ENCODE data around the gene CDKN2B-AS1. TPM values are rescaled to one million over a fixed set of nuclear protein-coding genes. Genes with fewer than 3 reads are reported as not detected.

CDKN2B-AS1 gene
- total RNA-seq, 1 experiment from 2014 or later = not detected

GRCh38 chr9:22105005-22105722, 110.6 kb downstream of the CDKN2B-AS1 start:
- H3K9me3 Mint-ChIP-seq (ENCODE audit: unreplicated experiment) = no peaks in the 10 kb centered on the region
- no peaks in the 10 kb centered on the region for H3K36me3 Mint-ChIP-seq (ENCODE audit: insufficient read depth, unreplicated experiment)
- no peak for TF ChIP-seq CTCF (IDR thresholded peaks at IDR 0.05; ENCODE audit: unreplicated experiment)
- no peaks in the 10 kb centered on the region for H3K4me1 Mint-ChIP-seq (ENCODE audit: insufficient read depth, unreplicated experiment)
- intact Hi-C loops (cut with micrococcal nuclease) = no loop called here
- CTCF ChIA-PET = no interaction called here
- POLR2A ChIA-PET = no interaction called here
- no peak overlapping the region for H3K27ac Mint-ChIP-seq (ENCODE audit: low read depth, unreplicated experiment)
- BruUV-seq (replicated peaks) = no TSS peak
- no peak overlapping the region for H3K4me3 Mint-ChIP-seq (ENCODE audit: unreplicated experiment)
- no peak for DNase-seq (ENCODE audit: unreplicated experiment)
- no peaks in the 10 kb centered on the region for H3K27me3 Mint-ChIP-seq (ENCODE audit: insufficient read depth, unreplicated experiment)

DNA sequence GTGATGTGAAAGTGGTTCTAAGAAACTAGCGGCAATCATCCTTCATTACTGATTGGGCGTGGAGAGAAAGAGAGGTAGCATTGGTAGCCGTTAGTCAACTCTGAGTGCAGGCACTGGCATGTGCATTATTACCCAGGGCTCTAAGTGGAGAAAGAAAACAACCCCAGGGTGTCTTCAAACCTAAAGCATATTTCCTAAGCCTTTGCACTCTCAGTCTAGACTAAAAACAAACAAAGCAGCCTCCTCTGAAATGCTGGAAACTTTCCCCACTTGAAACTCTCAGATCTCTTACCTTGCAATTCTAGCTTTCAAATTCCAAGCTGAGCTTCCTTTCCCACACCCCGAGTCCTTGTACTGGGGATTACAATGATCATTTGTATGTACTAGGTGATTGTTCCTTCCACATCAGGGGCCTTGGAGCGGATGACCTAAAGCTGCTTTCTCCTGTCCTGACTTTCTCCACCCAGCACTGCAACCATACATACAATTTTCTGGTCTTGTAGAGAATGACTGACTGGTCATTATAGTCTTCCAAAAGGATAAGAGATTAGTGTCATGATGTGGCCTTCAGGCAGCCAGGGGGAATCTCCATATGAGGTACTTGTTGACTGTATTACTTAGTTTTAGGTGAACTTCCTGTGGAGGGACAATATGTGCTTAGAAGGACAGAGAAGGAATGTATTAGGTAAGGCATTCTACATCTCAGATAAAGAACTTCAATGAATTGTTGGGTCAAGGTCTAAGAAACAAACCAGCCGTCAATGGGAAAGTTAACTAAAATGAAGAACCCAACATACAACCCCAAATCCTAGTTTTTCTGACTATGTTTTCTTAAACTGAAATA, 112.8 kb downstream of the CDKN2B-AS1 start:
- POLR2A ChIA-PET = no interaction called here
- TF ChIP-seq CTCF (IDR thresholded peaks at IDR 0.05; ENCODE audit: unreplicated experiment) = no peak
- intact Hi-C loops (cut with micrococcal nuclease) = no loop called here

DNA sequence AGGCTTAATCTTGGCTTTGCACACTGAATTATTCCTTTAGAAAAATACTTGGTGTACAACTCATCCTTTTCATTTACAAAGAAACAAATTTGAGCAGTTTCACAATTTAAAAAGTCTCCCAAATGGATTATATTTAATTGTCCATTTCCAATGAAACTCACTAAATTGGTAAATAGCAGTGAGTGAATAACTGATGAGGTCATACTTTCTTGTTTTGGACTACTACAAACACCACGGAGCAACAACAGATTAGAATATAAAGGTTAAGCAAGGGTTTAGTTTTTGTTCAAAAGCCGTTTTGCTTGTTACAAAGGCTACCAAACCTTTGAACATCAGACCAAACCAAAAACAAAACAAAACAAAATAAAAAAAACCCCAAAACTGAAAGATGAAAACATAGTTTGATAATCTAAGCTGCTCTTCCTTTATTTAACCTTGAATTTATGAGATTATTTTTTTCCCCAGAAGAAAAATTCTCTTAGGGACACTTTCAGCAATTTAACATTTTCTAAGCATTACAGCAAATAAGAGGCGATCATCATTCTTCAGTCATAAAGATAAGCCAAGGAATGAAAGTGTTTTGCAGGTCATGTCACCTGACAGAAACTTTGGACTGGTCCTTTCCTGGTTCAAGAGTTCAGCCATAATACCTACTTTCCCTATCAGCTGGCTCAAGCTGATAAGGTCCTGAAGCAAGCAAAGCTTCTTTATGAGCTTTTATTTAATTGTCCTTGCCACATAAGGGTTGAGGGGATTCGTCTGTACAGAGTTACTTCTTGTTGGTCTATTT, 114.2 kb downstream of the CDKN2B-AS1 start:
- intact Hi-C loops (cut with micrococcal nuclease) = no loop called here
- ChIA-PET CTCF (no interaction called here), POLR2A (no interaction called here)
- Mint-ChIP-seq H3K36me3 (ENCODE audit: insufficient read depth, unreplicated experiment) (no peaks in the 10 kb centered on the region), H3K27ac (ENCODE audit: low read depth, unreplicated experiment) (no peak overlapping the region), H3K4me1 (ENCODE audit: insufficient read depth, unreplicated experiment) (no peaks in the 10 kb centered on the region), H3K4me3 (ENCODE audit: unreplicated experiment) (no peak overlapping the region), H3K9me3 (ENCODE audit: unreplicated experiment) (no peaks in the 10 kb centered on the region), H3K27me3 (ENCODE audit: insufficient read depth, unreplicated experiment) (no peaks in the 10 kb centered on the region)
- BruUV-seq (replicated peaks) = no TSS peak
- no peak for DNase-seq (ENCODE audit: unreplicated experiment)
- no peak for TF ChIP-seq CTCF (IDR thresholded peaks at IDR 0.05; ENCODE audit: unreplicated experiment)

More for the DNA sequence above, 112.8 kb downstream of the CDKN2B-AS1 start:
- no peaks in the 10 kb centered on the region for H3K27me3 Mint-ChIP-seq (ENCODE audit: insufficient read depth, unreplicated experiment)
- BruUV-seq (replicated peaks) = no TSS peak
- CTCF ChIA-PET = no interaction called here
- no peaks in the 10 kb centered on the region for H3K9me3 Mint-ChIP-seq (ENCODE audit: unreplicated experiment)
- no peak overlapping the region for H3K4me3 Mint-ChIP-seq (ENCODE audit: unreplicated experiment)
- no peaks in the 10 kb centered on the region for H3K4me1 Mint-ChIP-seq (ENCODE audit: insufficient read depth, unreplicated experiment)
- no peaks in the 10 kb centered on the region for H3K36me3 Mint-ChIP-seq (ENCODE audit: insufficient read depth, unreplicated experiment)
- no peak for DNase-seq (ENCODE audit: unreplicated experiment)
- H3K27ac Mint-ChIP-seq (ENCODE audit: low read depth, unreplicated experiment) = no peak overlapping the region
